ENCODE data around the gene LDLRAD2. TPM values are rescaled to one million over a fixed set of nuclear protein-coding genes. Genes with fewer than 3 reads are reported as not detected.

Gene LDLRAD2
- total RNA-seq, 2 donors from 2014 or later = 0.08 TPM; not detected in 1

DNA sequence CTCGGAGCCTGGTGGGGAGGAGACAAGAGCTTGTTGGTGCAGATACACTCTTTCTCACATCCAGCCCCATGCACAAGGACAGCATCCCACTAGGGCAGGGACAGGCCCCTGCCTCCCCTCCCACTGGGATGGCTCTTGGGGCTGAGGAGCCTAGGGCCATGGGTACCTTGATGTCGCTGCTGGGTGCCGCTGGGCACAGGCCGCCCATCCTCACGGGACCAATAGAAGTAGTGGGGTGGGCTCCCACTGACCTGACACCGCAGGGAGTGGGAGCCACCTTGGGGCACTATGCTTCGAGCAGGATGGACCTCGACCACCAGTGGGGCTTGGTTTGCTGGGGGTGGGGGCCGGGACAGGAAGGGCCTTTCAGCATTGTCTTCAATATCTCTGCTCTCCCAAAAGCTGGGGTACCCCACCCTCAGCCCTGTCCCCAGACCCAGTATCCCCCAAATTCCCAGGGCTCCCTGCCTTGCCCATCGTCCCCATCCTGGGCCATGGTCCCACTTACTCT, 47.7 kb downstream of the LDLRAD2 start:
- no peak for DNase-seq (ENCODE audit: low spot score in 2 of 2)
- H3K9me3 Mint-ChIP-seq = no peaks in the 10 kb centered on the region
- H3K27ac Mint-ChIP-seq = no peak overlapping the region
- no peak for ATAC-seq
- peaks cover 0 to 7% of the 10 kb centered on the region in 2 donors for H3K36me3 Mint-ChIP-seq

DNA sequence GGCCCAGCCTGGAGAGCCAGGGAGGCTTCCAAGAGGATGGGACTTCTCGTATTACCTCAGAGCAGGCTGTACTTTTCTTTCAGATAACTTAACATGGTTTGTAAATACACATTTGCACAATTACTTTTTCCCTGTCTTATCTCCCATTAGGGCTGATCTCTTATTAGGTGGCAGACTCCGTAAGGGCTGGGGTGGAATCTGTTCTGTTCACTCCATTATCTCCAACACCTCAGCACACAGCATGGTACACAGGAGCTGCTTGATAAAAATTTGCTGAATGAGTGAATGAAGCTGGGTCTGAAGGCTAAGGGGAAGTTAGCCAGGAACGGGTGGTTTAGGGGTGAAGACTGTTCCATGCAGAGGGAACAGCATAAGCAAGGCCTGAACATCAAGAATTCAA, 48.9 kb downstream of the LDLRAD2 start:
- Mint-ChIP-seq H3K27ac (no peak overlapping the region), H3K9me3 (no peaks in the 10 kb centered on the region), H3K36me3 (peaks cover 0 to 7% of the 10 kb centered on the region in 2 donors)
- DNase-seq (ENCODE audit: low spot score in 2 of 2) (no peak), ATAC-seq (no peak)

- H3K36me3 Mint-ChIP-seq = peaks cover 0 to 7% of the 10 kb centered on the region in 2 donors
- ATAC-seq (no peak), DNase-seq (ENCODE audit: low spot score in 2 of 2) (no peak)
- no peak overlapping the region for H3K27ac Mint-ChIP-seq
- H3K9me3 Mint-ChIP-seq = no peaks in the 10 kb centered on the region
Observed at GRCh38 chr1:21861602-21862429, 49.8 kb downstream of the LDLRAD2 start.

- H3K27ac Mint-ChIP-seq = no peak overlapping the region
- DNase-seq (ENCODE audit: low spot score in 2 of 2) = no peak
- no peak for ATAC-seq
- peaks cover 0 to 7% of the 10 kb centered on the region in 2 donors for H3K36me3 Mint-ChIP-seq
- no peaks in the 10 kb centered on the region for H3K9me3 Mint-ChIP-seq
Observed at GRCh38 chr1:21863981-21864380, 51.9 kb downstream of the LDLRAD2 start.

DNA sequence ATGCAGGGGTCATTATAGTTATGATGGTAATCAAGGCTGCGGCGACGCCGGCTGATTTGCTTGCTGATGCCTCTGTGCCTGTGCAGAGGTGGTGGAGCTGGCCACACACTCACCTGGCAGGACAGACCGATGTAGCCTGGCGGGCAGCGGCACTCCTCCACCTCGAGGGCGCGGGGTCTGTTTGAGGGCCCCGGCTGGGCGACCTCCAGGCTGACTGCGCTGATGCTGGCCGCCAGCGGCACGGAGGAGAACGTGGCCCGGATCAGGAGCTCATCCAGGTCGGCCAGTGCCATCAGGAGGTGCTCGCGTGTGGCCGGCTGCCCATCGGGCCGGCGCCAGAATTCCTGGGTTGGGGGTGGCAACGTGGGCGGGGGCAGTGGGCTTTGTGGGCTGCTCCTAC, 52.7 kb downstream of the LDLRAD2 start:
- Mint-ChIP-seq H3K36me3 (peaks cover 0 to 7% of the 10 kb centered on the region in 2 donors), H3K9me3 (no peaks in the 10 kb centered on the region), H3K27ac (no peak overlapping the region)
- ATAC-seq = no peak
- DNase-seq (ENCODE audit: low spot score in 2 of 2) = no peak

- Mint-ChIP-seq H3K36me3 (peaks cover 0 to 7% of the 10 kb centered on the region in 2 donors), H3K27ac (no peak overlapping the region)
- no peak for ATAC-seq
Observed at GRCh38 chr1:21865609-21865942, 53.5 kb downstream of the LDLRAD2 start.

DNA sequence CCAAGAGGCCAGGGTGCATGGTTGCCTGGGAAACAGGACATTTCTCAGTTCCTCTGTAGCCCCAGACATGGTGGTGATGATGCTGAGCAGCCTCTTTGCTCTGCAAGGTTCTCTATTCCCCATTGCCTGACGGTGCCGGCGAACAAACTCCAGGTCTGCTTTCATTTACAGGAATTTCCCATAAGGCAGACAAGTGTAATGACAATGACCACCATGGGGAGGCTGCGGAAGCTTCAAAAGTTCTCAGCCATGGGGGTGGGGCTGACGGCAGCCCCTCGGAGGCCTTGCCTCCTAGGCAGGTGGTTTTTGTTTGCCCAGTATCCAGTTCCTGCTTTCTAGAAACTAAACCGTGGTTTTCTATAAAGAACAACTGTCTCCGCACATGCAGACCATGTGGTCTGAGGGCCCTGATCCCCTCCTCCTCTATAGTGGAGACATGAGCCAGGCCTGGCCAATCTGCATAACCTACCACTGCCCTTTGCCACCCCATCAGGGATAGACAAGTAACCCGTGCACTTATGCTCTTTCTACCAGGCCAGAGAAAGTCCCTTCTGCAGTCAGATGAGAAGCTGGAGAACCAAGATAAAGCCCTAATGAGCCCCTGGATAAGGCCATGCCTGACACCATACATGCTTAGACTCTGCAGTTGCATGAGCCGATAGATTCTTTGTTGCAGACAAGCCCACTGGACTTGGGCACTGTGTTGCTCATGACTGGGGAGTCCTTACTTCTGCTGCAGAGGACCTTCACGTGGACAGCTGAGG, 54.1 kb downstream of the LDLRAD2 start:
- Mint-ChIP-seq H3K36me3 (peaks cover 0 to 7% of the 10 kb centered on the region in 2 donors), H3K27ac (no peak overlapping the region), H3K9me3 (no peaks in the 10 kb centered on the region)
- DNase-seq (ENCODE audit: low spot score in 2 of 2) = no peak
- ATAC-seq = no peak

More at GRCh38 chr1:21865609-21865942, 53.5 kb downstream of the LDLRAD2 start:
- H3K9me3 Mint-ChIP-seq = no peaks in the 10 kb centered on the region
- DNase-seq (ENCODE audit: low spot score in 2 of 2) = no peak

DNA sequence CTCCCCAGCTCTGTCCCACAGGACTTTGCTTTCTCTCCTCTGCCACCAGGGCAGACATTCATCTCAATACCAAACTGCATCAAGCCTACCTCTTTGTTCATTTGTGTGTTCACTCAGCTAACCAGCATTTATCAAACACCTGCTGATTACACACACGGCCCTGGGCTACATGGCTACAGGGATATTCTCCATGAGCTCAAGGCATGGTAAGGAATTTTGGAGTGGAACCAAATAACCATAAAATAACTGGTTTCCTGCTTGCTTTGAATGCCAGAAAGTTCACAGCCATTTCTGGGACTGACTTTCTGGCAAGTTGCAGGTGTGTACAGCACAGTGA, 54.6 kb downstream of the LDLRAD2 start:
- Mint-ChIP-seq H3K27ac (no peak overlapping the region), H3K36me3 (peaks cover 0 to 7% of the 10 kb centered on the region in 2 donors), H3K9me3 (no peaks in the 10 kb centered on the region)
- ATAC-seq = no peak
- no peak for DNase-seq (ENCODE audit: low spot score in 2 of 2)

- no peaks in the 10 kb centered on the region for H3K36me3 Mint-ChIP-seq
- no peaks in the 10 kb centered on the region for H3K9me3 Mint-ChIP-seq
- H3K27ac Mint-ChIP-seq = peak overlapping the region; percentile 10 to 44
- no peak for ATAC-seq
- no peak for DNase-seq (ENCODE audit: low spot score in 2 of 2)
Observed at GRCh38 chr1:21867451-21867996, 55.5 kb downstream of the LDLRAD2 start.

GRCh38 chr1:21868482-21868881, 56.4 kb downstream of the LDLRAD2 start:
- no peak for DNase-seq (ENCODE audit: low spot score in 2 of 2)
- H3K9me3 Mint-ChIP-seq = no peaks in the 10 kb centered on the region
- ATAC-seq = no peak
- no peak overlapping the region for H3K27ac Mint-ChIP-seq
- H3K36me3 Mint-ChIP-seq = no peaks in the 10 kb centered on the region

- DNase-seq (ENCODE audit: low spot score in 2 of 2) = no peak
- ATAC-seq = no peak
- Mint-ChIP-seq H3K27ac (no peak overlapping the region), H3K9me3 (no peaks in the 10 kb centered on the region), H3K36me3 (no peaks in the 10 kb centered on the region)
Observed at GRCh38 chr1:21868941-21869454, 56.9 kb downstream of the LDLRAD2 start.

DNA sequence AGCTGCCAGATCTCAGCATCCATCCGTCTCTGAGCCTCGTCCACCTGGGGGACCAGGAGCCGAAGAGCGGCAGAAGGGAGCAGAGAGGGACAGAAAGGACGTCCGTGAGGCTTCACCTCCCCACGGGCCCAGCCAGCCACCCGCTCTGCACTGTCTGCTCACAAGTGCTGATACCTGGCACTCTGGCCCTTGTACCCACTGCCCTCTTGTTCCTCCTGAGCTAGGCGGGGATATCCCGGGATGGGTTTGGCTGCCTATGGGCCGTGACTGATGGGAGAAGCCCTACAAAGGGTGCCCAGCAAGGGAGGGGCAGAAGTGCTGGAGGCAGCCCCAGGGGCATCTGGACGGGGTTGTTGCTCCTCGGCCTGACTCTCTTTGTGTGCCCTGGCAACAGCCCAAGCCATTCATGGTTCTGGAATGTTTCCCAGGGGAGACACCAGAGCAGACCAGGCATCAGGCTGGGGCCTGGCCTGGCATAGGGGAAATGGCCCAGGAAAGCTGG, 57.6 kb downstream of the LDLRAD2 start:
- Mint-ChIP-seq H3K36me3 (no peaks in the 10 kb centered on the region), H3K27ac (no peak overlapping the region), H3K9me3 (no peaks in the 10 kb centered on the region)
- ATAC-seq (no peak), DNase-seq (ENCODE audit: low spot score in 2 of 2) (no peak)

DNA sequence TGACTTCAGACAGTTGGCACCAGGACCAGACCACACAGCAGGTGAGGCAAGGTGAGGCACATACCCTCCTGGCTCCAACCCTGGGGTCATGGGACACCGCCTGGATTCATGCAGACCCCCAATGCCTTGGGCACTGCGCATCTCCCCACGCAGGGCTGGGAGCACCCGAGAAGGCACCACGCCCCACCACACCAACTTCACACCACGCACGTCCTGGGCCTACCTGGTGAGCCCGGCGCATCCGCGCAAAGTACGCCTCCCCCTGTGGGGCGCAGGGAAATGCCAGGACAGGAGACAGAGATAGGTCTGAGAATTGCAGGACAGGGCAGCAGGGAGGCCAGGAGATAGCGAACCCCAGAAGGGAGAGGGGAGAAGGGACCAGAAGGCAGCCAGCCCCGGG, 58.5 kb downstream of the LDLRAD2 start:
- Mint-ChIP-seq H3K9me3 (no peaks in the 10 kb centered on the region), H3K36me3 (no peaks in the 10 kb centered on the region), H3K27ac (peak overlapping the region in 1 of 2 donors; percentile 33)
- DNase-seq (ENCODE audit: low spot score in 2 of 2) (no peak), ATAC-seq (no peak)

GRCh38 chr1:21871943-21872342, 59.9 kb downstream of the LDLRAD2 start:
- no peaks in the 10 kb centered on the region for H3K36me3 Mint-ChIP-seq
- DNase-seq (ENCODE audit: low spot score in 2 of 2) = no peak
- no peak overlapping the region for H3K27ac Mint-ChIP-seq
- ATAC-seq = no peak
- H3K9me3 Mint-ChIP-seq = no peaks in the 10 kb centered on the region

DNA sequence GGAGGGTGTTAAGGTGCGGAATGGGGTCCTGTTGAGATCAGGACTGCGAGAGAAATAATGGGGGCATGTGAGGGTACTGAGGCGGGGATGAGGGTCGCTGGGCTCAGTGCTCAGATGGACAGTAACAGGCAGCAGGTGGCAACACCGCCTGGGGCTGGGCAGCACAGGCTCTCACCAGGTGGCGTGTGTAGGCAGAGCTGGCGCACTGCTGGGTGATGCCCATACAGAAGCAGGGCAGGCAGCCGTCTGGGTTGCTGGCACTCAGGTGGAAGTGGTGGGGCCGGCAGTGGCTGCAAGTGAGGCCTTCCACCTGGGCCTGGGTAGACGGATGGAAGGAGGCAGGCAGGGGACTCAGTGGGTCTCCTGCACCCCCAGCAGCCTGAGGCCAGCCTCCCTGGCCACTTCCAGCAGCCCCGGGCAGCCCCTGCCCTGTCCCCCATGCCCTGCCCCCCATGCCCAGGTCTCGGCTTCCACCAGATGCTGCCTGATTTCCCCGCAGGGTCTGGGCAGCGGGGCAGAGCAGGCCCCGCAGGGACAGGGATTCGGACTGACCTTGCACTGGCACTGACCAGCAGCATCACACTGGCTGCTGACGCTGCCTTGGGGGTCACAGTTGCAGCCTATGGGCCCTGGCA, 60.5 kb downstream of the LDLRAD2 start:
- Mint-ChIP-seq H3K27ac (no peak overlapping the region), H3K9me3 (no peaks in the 10 kb centered on the region), H3K36me3 (no peaks in the 10 kb centered on the region)
- ATAC-seq = no peak
- DNase-seq (ENCODE audit: low spot score in 2 of 2) = no peak

DNA sequence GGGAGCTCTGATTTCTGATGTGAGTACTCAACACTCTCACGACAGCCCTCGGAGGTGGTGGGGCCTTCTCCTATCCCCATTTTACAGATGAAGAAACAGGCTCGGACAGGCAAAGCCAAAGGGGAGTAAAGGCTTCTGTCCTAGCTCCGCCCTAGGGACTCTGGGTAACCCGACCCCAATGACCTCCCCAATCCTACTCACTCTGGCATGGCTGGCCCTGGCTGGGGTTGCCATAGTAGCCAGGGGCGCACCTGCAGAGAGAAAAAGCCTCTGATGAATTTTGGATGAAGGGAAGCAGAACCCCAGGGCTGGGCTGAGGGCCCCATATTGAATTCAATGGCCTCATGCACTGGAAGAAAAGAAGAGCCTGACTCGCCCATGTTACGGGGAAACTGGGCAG, 61.1 kb downstream of the LDLRAD2 start:
- H3K36me3 Mint-ChIP-seq = no peaks in the 10 kb centered on the region
- no peaks in the 10 kb centered on the region for H3K9me3 Mint-ChIP-seq
- DNase-seq (ENCODE audit: low spot score in 2 of 2) (no peak), ATAC-seq (no peak)
- no peak overlapping the region for H3K27ac Mint-ChIP-seq

GRCh38 chr1:21873761-21874160, 61.7 kb downstream of the LDLRAD2 start:
- Mint-ChIP-seq H3K27ac (no peak overlapping the region), H3K9me3 (no peaks in the 10 kb centered on the region), H3K36me3 (no peaks in the 10 kb centered on the region)
- ATAC-seq (no peak), DNase-seq (ENCODE audit: low spot score in 2 of 2) (no peak)

Data from activated naive CD4-positive, alpha-beta T cell treated with anti-CD3 and anti-CD28 coated beads, Interleukin-2, amount 50 U/mL, for 72 hours (primary cell).